ENCODE measurements around the gene PTK7. TPM values are rescaled to one million over a fixed set of nuclear protein-coding genes. Genes with fewer than 3 reads are reported as not detected.
"Not testable (repeated sequence)": the region's sequence is repeated elsewhere in the genome, so short reads cannot be mapped to it uniquely, and the experiment has no call there.

Gene PTK7
- total and polyA plus RNA-seq, 2 experiments from 2014 or later: 46.1 to 147 TPM

DNA sequence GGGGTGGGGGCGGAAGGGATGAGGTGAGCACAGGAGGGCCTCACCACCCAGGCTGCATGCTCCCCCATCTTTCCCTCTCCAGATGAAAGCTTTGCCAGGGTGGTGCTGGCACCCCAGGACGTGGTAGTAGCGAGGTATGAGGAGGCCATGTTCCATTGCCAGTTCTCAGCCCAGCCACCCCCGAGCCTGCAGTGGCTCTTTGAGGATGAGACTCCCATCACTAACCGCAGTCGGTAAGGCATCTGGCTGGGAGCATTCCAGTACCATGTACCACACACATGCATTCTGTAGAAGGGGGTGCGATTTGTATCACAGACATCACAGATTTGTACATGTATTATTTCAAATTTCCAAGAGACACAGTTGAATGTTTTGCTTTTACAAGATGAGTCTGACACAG is 54.3 kb downstream of the PTK7 start (continued):
- no peak for TF ChIP-seq ZNF331 (CRISPR knock-in tag; IDR thresholded peaks at IDR 0.05; ENCODE audit: low read depth)
- TF ChIP-seq ZNF114 (CRISPR knock-in tag; IDR thresholded peaks at IDR 0.05): no peak
- no peak for TF ChIP-seq POLR2AphosphoS5 (IDR thresholded peaks at IDR 0.05; ENCODE audit: low read depth)
- TF ChIP-seq, protein P1, sequence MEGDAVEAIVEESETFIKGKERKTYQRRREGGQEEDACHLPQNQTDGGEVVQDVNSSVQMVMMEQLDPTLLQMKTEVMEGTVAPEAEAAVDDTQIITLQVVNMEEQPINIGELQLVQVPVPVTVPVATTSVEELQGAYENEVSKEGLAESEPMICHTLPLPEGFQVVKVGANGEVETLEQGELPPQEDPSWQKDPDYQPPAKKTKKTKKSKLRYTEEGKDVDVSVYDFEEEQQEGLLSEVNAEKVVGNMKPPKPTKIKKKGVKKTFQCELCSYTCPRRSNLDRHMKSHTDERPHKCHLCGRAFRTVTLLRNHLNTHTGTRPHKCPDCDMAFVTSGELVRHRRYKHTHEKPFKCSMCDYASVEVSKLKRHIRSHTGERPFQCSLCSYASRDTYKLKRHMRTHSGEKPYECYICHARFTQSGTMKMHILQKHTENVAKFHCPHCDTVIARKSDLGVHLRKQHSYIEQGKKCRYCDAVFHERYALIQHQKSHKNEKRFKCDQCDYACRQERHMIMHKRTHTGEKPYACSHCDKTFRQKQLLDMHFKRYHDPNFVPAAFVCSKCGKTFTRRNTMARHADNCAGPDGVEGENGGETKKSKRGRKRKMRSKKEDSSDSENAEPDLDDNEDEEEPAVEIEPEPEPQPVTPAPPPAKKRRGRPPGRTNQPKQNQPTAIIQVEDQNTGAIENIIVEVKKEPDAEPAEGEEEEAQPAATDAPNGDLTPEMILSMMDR (conservative IDR thresholded peaks at IDR 0.05; ENCODE audit: low read depth in 2 of 2): no peak
- no peak for TF ChIP-seq EZH2phosphoT487 (IDR thresholded peaks at IDR 0.05; ENCODE audit: unreplicated experiment)
- TF ChIP-seq, protein P2, sequence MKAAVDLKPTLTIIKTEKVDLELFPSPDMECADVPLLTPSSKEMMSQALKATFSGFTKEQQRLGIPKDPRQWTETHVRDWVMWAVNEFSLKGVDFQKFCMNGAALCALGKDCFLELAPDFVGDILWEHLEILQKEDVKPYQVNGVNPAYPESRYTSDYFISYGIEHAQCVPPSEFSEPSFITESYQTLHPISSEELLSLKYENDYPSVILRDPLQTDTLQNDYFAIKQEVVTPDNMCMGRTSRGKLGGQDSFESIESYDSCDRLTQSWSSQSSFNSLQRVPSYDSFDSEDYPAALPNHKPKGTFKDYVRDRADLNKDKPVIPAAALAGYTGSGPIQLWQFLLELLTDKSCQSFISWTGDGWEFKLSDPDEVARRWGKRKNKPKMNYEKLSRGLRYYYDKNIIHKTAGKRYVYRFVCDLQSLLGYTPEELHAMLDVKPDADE (IDR thresholded peaks at IDR 0.05): no peak

DNA sequence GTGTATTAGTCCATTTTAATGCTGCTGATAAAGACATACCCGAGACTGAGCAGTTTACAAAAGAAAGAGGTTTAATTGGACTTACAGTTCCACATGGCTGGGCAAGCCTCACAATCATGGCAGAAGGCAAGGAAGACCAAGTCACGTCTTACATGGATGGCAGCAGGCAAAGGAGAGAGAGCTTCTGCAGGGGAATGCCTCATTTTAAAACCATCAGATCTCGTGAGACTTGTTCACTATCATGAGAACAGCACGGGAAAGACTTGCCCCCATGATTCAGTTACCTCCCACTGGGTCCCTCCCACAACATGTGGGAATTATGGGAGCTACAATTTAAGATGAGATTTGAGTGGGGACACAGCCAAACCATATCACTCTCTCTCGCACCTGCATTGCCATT is 55.3 kb downstream of the PTK7 start:
- not testable (repeated sequence) for H3K4me3 ChIP-seq; H3K4me2 ChIP-seq; H3K36me3 ChIP-seq (ENCODE audit: insufficient read depth); H3K27ac Mint-ChIP-seq; H3K27ac ChIP-seq (ENCODE audit: low read depth); H4K20me1 ChIP-seq (replicated peaks; ENCODE audit: insufficient read depth); H3K9me3 Mint-ChIP-seq; H3K27me3 ChIP-seq (ENCODE audit: insufficient read depth); H3K4me3 Mint-ChIP-seq; ATAC-seq; DNase-seq (ENCODE audit: low spot score); H2AFZ ChIP-seq; H3K9me2 ChIP-seq (ENCODE audit: insufficient read depth); H3F3A ChIP-seq (replicated peaks; ENCODE audit: low read depth); H3K4me1 ChIP-seq (ENCODE audit: insufficient read depth)
- Mint-ChIP-seq H3K36me3 (ENCODE audit: low read depth) (peaks cover 27% of the 10 kb centered on the region), H3K27me3 (ENCODE audit: insufficient read depth, low read depth, poor library complexity) (peaks cover 17% of the 10 kb centered on the region), H3K4me1 (peaks cover 12% of the 10 kb centered on the region)
- peaks cover 21% of the 10 kb centered on the region for H3K79me2 ChIP-seq (replicated peaks; ENCODE audit: insufficient read depth)

DNA sequence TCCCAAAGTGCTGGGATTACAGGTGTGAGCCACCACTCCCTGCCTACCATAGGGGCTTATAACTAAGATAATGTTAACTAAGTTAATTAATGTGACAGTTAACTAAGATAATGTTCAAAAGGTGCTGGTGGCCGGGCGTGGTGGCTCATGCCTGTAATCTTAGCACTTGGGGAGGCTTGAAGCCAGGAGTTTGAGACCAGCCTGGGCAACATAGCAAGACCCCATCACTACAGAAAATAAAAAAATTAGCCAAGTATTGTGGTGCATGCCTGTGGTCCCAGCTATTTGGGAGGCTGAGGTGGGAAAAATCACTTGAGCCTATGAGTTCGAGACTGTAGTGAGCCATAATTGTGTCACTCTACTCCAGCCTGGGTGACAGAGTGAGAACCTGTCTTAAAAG is 62.2 kb downstream of the PTK7 start:
- Histone ChIP-seq H3K27me3 (ENCODE audit: insufficient read depth) (no peaks in the 10 kb centered on the region), H3F3A (replicated peaks; ENCODE audit: low read depth) (no peaks in the 10 kb centered on the region), H3K27ac (ENCODE audit: low read depth) (no peak overlapping the region), H3K36me3 (ENCODE audit: insufficient read depth) (no peaks in the 10 kb centered on the region; the same call in 1 of the 2 replicates), H2AFZ (no peak overlapping the region), H3K4me3 (no peak overlapping the region), H3K79me2 (replicated peaks; ENCODE audit: insufficient read depth) (no peaks in the 10 kb centered on the region), H3K9me2 (ENCODE audit: insufficient read depth) (no peaks in the 10 kb centered on the region), H3K4me2 (no peak overlapping the region), H4K20me1 (replicated peaks; ENCODE audit: insufficient read depth) (no peaks in the 10 kb centered on the region; the same call in 1 of the 2 replicates), H3K4me1 (ENCODE audit: insufficient read depth) (peaks cover 8% of the 10 kb centered on the region; the same call in 1 of the 2 replicates)
- Mint-ChIP-seq H3K36me3 (ENCODE audit: low read depth) (peaks cover 7% of the 10 kb centered on the region; the same call in 1 of the 3 replicates), H3K4me3 (no peak overlapping the region), H3K27me3 (ENCODE audit: insufficient read depth, low read depth, poor library complexity) (peaks cover 11% of the 10 kb centered on the region), H3K9me3 (no peaks in the 10 kb centered on the region; the same call in 2 of the 3 replicates), H3K27ac (no peak overlapping the region), H3K4me1 (peaks cover 18% of the 10 kb centered on the region)
- ATAC-seq: no peak
- no peak for DNase-seq (ENCODE audit: low spot score)
- TF ChIP-seq ZNF114 (CRISPR knock-in tag; IDR thresholded peaks at IDR 0.05): no peak
- TF ChIP-seq, protein P2 (IDR thresholded peaks at IDR 0.05): no peak
- TF ChIP-seq ZNF331 (CRISPR knock-in tag; IDR thresholded peaks at IDR 0.05; ENCODE audit: low read depth): no peak
- TF ChIP-seq CREB1 (CRISPR knock-in tag; IDR thresholded peaks at IDR 0.05; ENCODE audit: low read depth): no peak
- no peak for TF ChIP-seq STAT1 (IDR thresholded peaks at IDR 0.05; ENCODE audit: unreplicated experiment)
- TF ChIP-seq, protein P3, sequence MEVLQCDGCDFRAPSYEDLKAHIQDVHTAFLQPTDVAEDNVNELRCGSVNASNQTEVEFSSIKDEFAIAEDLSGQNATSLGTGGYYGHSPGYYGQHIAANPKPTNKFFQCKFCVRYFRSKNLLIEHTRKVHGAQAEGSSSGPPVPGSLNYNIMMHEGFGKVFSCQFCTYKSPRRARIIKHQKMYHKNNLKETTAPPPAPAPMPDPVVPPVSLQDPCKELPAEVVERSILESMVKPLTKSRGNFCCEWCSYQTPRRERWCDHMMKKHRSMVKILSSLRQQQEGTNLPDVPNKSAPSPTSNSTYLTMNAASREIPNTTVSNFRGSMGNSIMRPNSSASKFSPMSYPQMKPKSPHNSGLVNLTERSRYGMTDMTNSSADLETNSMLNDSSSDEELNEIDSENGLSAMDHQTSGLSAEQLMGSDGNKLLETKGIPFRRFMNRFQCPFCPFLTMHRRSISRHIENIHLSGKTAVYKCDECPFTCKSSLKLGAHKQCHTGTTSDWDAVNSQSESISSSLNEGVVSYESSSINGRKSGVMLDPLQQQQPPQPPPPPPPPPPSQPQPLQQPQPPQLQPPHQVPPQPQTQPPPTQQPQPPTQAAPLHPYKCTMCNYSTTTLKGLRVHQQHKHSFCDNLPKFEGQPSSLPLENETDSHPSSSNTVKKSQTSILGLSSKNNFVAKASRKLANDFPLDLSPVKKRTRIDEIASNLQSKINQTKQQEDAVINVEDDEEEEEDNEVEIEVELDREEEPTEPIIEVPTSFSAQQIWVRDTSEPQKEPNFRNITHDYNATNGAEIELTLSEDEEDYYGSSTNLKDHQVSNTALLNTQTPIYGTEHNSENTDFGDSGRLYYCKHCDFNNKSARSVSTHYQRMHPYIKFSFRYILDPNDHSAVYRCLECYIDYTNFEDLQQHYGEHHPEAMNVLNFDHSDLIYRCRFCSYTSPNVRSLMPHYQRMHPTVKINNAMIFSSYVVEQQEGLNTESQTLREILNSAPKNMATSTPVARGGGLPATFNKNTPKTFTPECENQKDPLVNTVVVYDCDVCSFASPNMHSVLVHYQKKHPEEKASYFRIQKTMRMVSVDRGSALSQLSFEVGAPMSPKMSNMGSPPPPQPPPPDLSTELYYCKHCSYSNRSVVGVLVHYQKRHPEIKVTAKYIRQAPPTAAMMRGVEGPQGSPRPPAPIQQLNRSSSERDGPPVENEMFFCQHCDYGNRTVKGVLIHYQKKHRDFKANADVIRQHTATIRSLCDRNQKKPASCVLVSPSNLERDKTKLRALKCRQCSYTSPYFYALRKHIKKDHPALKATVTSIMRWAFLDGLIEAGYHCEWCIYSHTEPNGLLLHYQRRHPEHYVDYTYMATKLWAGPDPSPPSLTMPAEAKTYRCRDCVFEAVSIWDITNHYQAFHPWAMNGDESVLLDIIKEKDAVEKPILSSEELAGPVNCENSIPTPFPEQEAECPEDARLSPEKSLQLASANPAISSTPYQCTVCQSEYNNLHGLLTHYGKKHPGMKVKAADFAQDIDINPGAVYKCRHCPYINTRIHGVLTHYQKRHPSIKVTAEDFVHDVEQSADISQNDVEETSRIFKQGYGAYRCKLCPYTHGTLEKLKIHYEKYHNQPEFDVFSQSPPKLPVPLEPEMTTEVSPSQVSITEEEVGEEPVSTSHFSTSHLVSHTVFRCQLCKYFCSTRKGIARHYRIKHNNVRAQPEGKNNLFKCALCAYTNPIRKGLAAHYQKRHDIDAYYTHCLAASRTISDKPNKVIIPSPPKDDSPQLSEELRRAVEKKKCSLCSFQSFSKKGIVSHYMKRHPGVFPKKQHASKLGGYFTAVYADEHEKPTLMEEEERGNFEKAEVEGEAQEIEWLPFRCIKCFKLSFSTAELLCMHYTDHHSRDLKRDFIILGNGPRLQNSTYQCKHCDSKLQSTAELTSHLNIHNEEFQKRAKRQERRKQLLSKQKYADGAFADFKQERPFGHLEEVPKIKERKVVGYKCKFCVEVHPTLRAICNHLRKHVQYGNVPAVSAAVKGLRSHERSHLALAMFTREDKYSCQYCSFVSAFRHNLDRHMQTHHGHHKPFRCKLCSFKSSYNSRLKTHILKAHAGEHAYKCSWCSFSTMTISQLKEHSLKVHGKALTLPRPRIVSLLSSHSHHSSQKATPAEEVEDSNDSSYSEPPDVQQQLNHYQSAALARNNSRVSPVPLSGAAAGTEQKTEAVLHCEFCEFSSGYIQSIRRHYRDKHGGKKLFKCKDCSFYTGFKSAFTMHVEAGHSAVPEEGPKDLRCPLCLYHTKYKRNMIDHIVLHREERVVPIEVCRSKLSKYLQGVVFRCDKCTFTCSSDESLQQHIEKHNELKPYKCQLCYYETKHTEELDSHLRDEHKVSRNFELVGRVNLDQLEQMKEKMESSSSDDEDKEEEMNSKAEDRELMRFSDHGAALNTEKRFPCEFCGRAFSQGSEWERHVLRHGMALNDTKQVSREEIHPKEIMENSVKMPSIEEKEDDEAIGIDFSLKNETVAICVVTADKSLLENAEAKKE (CRISPR knock-in tag; IDR thresholded peaks at IDR 0.05): no peak
- TF ChIP-seq EZH2 (IDR thresholded peaks at IDR 0.05; ENCODE audit: low read depth, unreplicated experiment): no peak

All from GM23338 (cell line).